Osteocyte (in vitro differentiated cells): ENCODE measurements around the gene ADGRL4. TPM values are rescaled to one million over a fixed set of nuclear protein-coding genes. Genes with fewer than 3 reads are reported as not detected.

Experiments used
- DNase-seq: peaks from one replicate; pipeline ENCODE4 v3.0.0; 2021; ENCODE audit warnings: mixed read lengths; ENCODE audit not compliant: unreplicated experiment; ENCODE audit errors: extremely low spot score
- H3K27ac Mint-ChIP-seq: one replicate; pipeline ENCODE4 v1.8.0; 2021; ENCODE audit warnings: mild to moderate bottlenecking, mixed read lengths; ENCODE audit not compliant: unreplicated experiment
- H3K27me3 Mint-ChIP-seq: one replicate; pipeline ENCODE4 v1.8.0; 2021; ENCODE audit warnings: mixed read lengths; ENCODE audit not compliant: unreplicated experiment
- H3K36me3 Mint-ChIP-seq: one replicate; pipeline ENCODE4 v1.8.0; 2021; ENCODE audit warnings: mixed read lengths; ENCODE audit not compliant: unreplicated experiment
- H3K4me1 Mint-ChIP-seq: one replicate; pipeline ENCODE4 v1.8.0; 2021; ENCODE audit warnings: mixed read lengths; ENCODE audit not compliant: unreplicated experiment
- H3K4me3 Mint-ChIP-seq: one replicate; pipeline ENCODE4 v1.8.0; 2021; ENCODE audit warnings: mild to moderate bottlenecking, moderate library complexity, mixed read lengths; ENCODE audit not compliant: unreplicated experiment
- H3K9me3 Mint-ChIP-seq: one replicate; pipeline ENCODE4 v1.8.0; 2021; ENCODE audit warnings: mixed read lengths; ENCODE audit not compliant: unreplicated experiment
- total RNA-seq: library from RNA; stranded (reverse); gene quantifications from 2 replicates; pipeline ENCODE4 v1.2.1, GENCODE V29; 2021
- TF ChIP-seq, protein P1 (sequence below): fragments of 200-600 bp; sonication (generic); IDR thresholded peaks from 2 replicates; pipeline ENCODE4 v1.5.0; 2021; ENCODE audit warnings: antibody characterized with exemption, mild to moderate bottlenecking, moderate library complexity

Gene ADGRL4
- total RNA-seq, 1 donor from 2014 or later: 9.5 TPM

DNA sequence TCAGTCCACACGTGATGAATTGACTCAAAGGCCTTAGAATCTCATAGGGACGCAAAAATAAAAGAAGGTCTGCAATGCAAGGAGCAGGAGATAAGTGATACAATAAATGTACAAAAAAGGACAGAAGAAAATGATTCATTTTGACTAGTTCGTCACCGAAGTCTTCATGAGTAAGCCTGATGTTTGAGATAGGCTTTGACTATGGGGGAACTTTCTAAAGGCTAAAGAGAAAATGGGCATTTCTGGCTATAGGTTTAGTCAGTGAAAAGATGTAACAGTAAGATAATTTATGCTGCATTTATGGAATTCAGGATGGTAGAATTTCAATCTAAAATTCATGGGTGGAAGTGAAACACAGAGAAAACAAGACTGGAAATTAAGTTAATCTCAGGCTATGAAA is 163.0 kb downstream of the ADGRL4 start:
- Mint-ChIP-seq H3K4me1 (peaks cover 55% of the 10 kb centered on the region), H3K9me3 (no peaks in the 10 kb centered on the region), H3K27ac (peak overlapping the region; percentile 74), H3K4me3 (no peak overlapping the region), H3K27me3 (no peaks in the 10 kb centered on the region), H3K36me3 (no peaks in the 10 kb centered on the region)
- DNase-seq: no peak
- TF ChIP-seq, protein P1, sequence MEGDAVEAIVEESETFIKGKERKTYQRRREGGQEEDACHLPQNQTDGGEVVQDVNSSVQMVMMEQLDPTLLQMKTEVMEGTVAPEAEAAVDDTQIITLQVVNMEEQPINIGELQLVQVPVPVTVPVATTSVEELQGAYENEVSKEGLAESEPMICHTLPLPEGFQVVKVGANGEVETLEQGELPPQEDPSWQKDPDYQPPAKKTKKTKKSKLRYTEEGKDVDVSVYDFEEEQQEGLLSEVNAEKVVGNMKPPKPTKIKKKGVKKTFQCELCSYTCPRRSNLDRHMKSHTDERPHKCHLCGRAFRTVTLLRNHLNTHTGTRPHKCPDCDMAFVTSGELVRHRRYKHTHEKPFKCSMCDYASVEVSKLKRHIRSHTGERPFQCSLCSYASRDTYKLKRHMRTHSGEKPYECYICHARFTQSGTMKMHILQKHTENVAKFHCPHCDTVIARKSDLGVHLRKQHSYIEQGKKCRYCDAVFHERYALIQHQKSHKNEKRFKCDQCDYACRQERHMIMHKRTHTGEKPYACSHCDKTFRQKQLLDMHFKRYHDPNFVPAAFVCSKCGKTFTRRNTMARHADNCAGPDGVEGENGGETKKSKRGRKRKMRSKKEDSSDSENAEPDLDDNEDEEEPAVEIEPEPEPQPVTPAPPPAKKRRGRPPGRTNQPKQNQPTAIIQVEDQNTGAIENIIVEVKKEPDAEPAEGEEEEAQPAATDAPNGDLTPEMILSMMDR: no peak

GRCh38 chr1:78843111-78843510 is 163.4 kb downstream of the ADGRL4 start:
- Mint-ChIP-seq H3K27me3 (no peaks in the 10 kb centered on the region), H3K4me1 (peaks cover 55% of the 10 kb centered on the region), H3K36me3 (no peaks in the 10 kb centered on the region), H3K9me3 (no peaks in the 10 kb centered on the region), H3K4me3 (no peak overlapping the region), H3K27ac (peak overlapping the region; percentile 74)
- no peak for DNase-seq
- TF ChIP-seq, protein P1: no peak

DNA sequence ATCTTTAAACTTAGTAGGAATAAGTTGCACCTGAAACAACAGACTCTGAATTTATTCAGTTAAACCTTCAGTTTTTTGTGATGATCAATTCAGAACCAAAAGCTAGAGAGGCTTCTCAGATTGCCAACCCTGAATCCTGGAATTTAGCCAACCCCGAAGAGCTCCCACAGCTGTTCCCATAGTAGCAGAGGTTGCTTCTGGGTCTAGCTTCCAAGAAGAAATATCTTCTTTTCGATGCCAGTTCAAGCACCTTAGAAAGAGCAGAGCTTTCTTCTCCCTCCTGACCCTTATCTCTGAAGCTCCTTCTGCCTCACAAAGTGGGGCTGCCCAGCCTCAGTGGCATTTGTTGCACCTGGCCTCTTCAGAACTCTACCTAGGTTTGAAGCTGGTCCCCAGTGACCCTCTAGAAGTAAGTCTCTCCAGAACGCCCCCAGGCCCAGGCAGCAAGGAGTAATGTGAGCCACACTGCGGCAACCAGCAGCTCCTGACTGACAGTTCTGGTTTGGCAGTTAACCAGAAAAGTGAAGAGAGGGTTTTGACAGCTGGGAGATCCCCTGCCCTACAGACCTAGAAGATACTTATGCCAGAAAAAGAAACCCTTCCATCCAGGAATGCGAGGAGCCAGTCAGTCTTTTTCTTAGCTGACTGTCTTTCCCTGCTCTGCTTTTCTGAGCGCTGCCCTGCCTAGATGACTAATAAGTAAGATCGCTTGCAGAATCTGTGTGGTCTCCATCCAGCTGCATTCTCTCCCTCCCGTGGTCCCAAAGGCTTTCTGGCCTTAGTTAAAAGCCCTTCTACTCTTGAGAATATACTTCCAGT is 165.9 kb downstream of the ADGRL4 start:
- no peaks in the 10 kb centered on the region for H3K27me3 Mint-ChIP-seq
- peaks cover 7% of the 10 kb centered on the region for H3K9me3 Mint-ChIP-seq
- H3K27ac Mint-ChIP-seq: peak overlapping the region; percentile 93
- TF ChIP-seq, protein P1: no peak
- H3K4me3 Mint-ChIP-seq: peak overlapping the region; percentile 52
- H3K36me3 Mint-ChIP-seq: no peaks in the 10 kb centered on the region
- peak; percentile 89 for DNase-seq
- H3K4me1 Mint-ChIP-seq: peaks cover 71% of the 10 kb centered on the region
